Measurements from ENCODE around the gene MFN2.
A peak's percentile ranks its signal among the peaks of the same experiment; 100 is the strongest.

Gene MFN2

DNA sequence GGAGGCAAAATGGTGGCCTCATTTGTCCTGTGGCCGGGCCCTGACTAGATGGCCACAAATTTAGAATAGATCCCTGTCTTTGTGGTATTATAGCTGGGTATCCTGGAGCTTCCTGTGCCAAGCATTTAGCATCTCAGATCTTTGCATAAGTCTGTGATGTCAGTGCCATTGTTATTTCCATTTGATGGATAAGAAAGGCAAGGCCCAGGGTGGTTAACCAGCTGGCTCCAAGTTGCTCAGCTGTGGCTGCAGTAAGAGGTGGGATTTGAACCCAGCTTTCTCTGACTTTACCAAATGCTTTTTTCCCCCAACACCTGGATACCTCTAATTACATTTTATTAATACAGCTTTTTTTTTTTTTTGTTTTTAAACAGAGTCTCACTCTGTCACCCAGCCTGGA, 71.1 kb downstream of the MFN2 start:
- no peaks in the 10 kb centered on the region for H3K9me2 ChIP-seq (ENCODE audit: low read depth, low read length)
- H3K4me1 ChIP-seq (ENCODE audit: insufficient read depth, low read length, severe bottlenecking), result no peaks in the 10 kb centered on the region
- no peaks in the 10 kb centered on the region for H3K9me3 ChIP-seq (ENCODE audit: low read length)
- no peak for TF ChIP-seq EZH2 (IDR thresholded peaks at IDR 0.05; ENCODE audit: borderline replicate concordance, low read length)
- TF ChIP-seq, protein P1, sequence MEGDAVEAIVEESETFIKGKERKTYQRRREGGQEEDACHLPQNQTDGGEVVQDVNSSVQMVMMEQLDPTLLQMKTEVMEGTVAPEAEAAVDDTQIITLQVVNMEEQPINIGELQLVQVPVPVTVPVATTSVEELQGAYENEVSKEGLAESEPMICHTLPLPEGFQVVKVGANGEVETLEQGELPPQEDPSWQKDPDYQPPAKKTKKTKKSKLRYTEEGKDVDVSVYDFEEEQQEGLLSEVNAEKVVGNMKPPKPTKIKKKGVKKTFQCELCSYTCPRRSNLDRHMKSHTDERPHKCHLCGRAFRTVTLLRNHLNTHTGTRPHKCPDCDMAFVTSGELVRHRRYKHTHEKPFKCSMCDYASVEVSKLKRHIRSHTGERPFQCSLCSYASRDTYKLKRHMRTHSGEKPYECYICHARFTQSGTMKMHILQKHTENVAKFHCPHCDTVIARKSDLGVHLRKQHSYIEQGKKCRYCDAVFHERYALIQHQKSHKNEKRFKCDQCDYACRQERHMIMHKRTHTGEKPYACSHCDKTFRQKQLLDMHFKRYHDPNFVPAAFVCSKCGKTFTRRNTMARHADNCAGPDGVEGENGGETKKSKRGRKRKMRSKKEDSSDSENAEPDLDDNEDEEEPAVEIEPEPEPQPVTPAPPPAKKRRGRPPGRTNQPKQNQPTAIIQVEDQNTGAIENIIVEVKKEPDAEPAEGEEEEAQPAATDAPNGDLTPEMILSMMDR (IDR thresholded peaks at IDR 0.05; ENCODE audit: low read length), result no peak
- no peaks in the 10 kb centered on the region for H3F3A ChIP-seq (ENCODE audit: insufficient read depth, low read length)
- H3K36me3 ChIP-seq (ENCODE audit: insufficient read depth, low read length), result no peaks in the 10 kb centered on the region
- no peaks in the 10 kb centered on the region for H4K20me1 ChIP-seq (ENCODE audit: insufficient read depth, low read length)
- no peak overlapping the region for H2AFZ ChIP-seq (ENCODE audit: low read length)
- no peaks in the 10 kb centered on the region for H3K79me2 ChIP-seq (ENCODE audit: insufficient read depth, low read length)
- no peak overlapping the region for H3K4me3 ChIP-seq (ENCODE audit: low read depth, low read length, poor library complexity, severe bottlenecking)
- H3K27me3 ChIP-seq (ENCODE audit: insufficient read depth, low read length), result peaks cover 15% of the 10 kb centered on the region
- no peak overlapping the region for H3K27ac ChIP-seq (ENCODE audit: low read depth, low read length, poor library complexity, severe bottlenecking)
- no peak overlapping the region for H3K4me2 ChIP-seq (ENCODE audit: low read length)
- no peak overlapping the region for H3K9ac ChIP-seq (ENCODE audit: low read length)

DNA sequence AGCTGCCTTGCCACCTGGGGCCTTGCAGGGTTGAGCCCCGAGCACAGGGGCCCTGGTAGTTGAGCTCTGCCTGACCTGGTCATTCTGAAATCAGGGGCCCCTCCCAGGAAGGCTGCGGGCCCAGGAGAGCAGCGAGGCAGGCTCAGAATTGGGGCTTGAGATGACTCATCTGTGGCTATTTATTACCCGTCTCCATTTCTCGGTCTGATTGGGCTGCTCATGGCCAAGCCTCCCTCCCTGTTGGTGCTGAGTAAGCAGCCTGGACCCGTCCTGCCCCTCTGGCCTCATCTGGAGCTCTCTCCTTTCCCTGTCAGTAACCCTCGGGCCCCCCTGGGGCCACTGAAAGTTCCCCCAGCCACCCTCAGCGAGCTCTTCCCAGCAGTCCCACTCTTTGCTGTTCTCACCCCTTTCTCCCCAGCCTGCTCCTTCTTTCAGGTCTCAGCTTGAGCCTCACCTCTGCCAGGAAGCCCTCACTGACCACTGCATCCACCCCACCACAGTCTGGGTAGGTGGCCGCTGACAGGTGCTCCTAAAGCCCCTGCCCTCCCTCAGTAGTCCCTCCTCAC, 71.8 kb downstream of the MFN2 start:
- H3K9me3 ChIP-seq (ENCODE audit: low read length), result no peaks in the 10 kb centered on the region
- H3K27ac ChIP-seq (ENCODE audit: low read depth, low read length, poor library complexity, severe bottlenecking), result no peak overlapping the region
- no peaks in the 10 kb centered on the region for H3K79me2 ChIP-seq (ENCODE audit: insufficient read depth, low read length)
- H3K4me3 ChIP-seq (ENCODE audit: low read depth, low read length, poor library complexity, severe bottlenecking), result no peak overlapping the region
- H3K4me1 ChIP-seq (ENCODE audit: insufficient read depth, low read length, severe bottlenecking), result no peaks in the 10 kb centered on the region
- no peak overlapping the region for H2AFZ ChIP-seq (ENCODE audit: low read length)
- TF ChIP-seq EZH2 (IDR thresholded peaks at IDR 0.05; ENCODE audit: borderline replicate concordance, low read length), result no peak
- TF ChIP-seq, protein P1 (IDR thresholded peaks at IDR 0.05; ENCODE audit: low read length), result no peak
- peaks cover 8% of the 10 kb centered on the region for H3K27me3 ChIP-seq (ENCODE audit: insufficient read depth, low read length)
- H3K9me2 ChIP-seq (ENCODE audit: low read depth, low read length), result no peaks in the 10 kb centered on the region
- no peak overlapping the region for H3K4me2 ChIP-seq (ENCODE audit: low read length)
- H4K20me1 ChIP-seq (ENCODE audit: insufficient read depth, low read length), result no peaks in the 10 kb centered on the region
- no peaks in the 10 kb centered on the region for H3K36me3 ChIP-seq (ENCODE audit: insufficient read depth, low read length)
- no peaks in the 10 kb centered on the region for H3F3A ChIP-seq (ENCODE audit: insufficient read depth, low read length)
- no peak overlapping the region for H3K9ac ChIP-seq (ENCODE audit: low read length)

DNA sequence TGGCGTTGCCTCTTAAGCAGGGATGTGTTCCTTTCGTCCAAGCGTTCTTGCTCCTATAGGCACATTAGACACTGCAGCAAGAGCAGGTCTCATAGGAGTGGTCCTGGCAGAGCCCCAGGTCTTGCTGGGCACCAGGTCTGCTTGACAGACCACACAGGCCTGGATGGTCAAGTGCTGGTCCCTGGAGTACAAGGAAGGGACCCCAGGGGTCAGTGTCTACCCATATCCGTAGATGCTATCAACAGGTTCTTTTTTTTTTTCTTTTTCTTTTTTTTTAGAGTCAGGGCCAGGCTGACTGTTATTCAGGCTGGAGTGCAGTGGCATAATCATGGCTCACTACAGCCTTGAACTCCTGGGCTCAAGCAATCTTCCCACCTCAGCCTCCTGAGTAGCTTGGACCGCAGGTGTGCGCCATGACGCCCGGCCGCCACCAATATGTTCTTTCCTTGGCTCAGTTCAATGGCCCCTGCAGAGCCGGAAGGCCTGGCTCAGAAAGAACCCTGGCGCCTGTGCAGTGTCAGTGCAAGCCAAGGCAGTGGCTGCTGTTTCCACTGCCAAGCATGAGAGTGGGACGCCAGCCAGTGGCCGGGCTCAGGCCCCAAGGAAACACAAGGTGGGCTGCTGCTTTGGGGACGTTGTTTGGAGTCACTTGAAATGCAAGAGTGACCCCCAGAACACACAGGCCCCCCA, 72.9 kb downstream of the MFN2 start:
- no peaks in the 10 kb centered on the region for H3F3A ChIP-seq (ENCODE audit: insufficient read depth, low read length)
- no peaks in the 10 kb centered on the region for H3K4me1 ChIP-seq (ENCODE audit: insufficient read depth, low read length, severe bottlenecking)
- TF ChIP-seq, protein P1 (IDR thresholded peaks at IDR 0.05; ENCODE audit: low read length), result peak; percentile 15; the same call in 1 of the 2 replicates
- TF ChIP-seq EZH2 (IDR thresholded peaks at IDR 0.05; ENCODE audit: borderline replicate concordance, low read length), result no peak
- no peak overlapping the region for H3K4me3 ChIP-seq (ENCODE audit: low read depth, low read length, poor library complexity, severe bottlenecking)
- H2AFZ ChIP-seq (ENCODE audit: low read length), result no peak overlapping the region
- no peaks in the 10 kb centered on the region for H3K9me3 ChIP-seq (ENCODE audit: low read length)
- no peaks in the 10 kb centered on the region for H4K20me1 ChIP-seq (ENCODE audit: insufficient read depth, low read length)
- H3K27me3 ChIP-seq (ENCODE audit: insufficient read depth, low read length), result peaks cover 7% of the 10 kb centered on the region
- no peak overlapping the region for H3K9ac ChIP-seq (ENCODE audit: low read length)
- H3K9me2 ChIP-seq (ENCODE audit: low read depth, low read length), result no peaks in the 10 kb centered on the region
- no peaks in the 10 kb centered on the region for H3K36me3 ChIP-seq (ENCODE audit: insufficient read depth, low read length)
- H3K4me2 ChIP-seq (ENCODE audit: low read length), result no peak overlapping the region
- H3K27ac ChIP-seq (ENCODE audit: low read depth, low read length, poor library complexity, severe bottlenecking), result no peak overlapping the region
- no peaks in the 10 kb centered on the region for H3K79me2 ChIP-seq (ENCODE audit: insufficient read depth, low read length)

Measured in OCI-LY1 (cell line).